HepG2 (cell line): ENCODE results near the gene MAGEA9B. TPM values are rescaled to one million over a fixed set of nuclear protein-coding genes. Genes with fewer than 3 reads are reported as not detected.

ENCODE experiments used
- ATAC-seq: fragments of 200-7000 bp; cut with Tn5 transposase; 3 replicates; pipeline ENCODE4 v1.9.1; 2020; ENCODE audit warnings: mild to moderate bottlenecking, moderate library complexity
- BruUV-seq: library from RNA; stranded (reverse); fragments of 400-500 nt; replicated peaks from 2 replicates; lab custom pipeline; 2021; lab: Mats Ljungman, UMichigan
- CTCF ChIA-PET: fragments of 300-600 bp; formaldehyde crosslinking; extraction: SDS; loops from one replicate; lab custom pipeline; 2021; ENCODE audit warnings: low total read pairs, inconsistent platforms, low intra/inter-chr PET ratio; lab: Yijun Ruan, JAX
- POLR2A ChIA-PET: fragments of 350-600 bp; sonication (Branson Sonifier 250); formaldehyde crosslinking; loops from one replicate; lab custom pipeline; 2020; ENCODE audit warnings: antibody characterized with exemption, inconsistent platforms; lab: Yijun Ruan, JAX
- DNase-seq: peaks from one replicate; pipeline ENCODE4 v3.0.0-alpha.2; 2015; ENCODE audit warnings: low spot score
- FAIRE-seq: peaks from 3 replicates; lab custom pipeline; 2011; peaks lifted over from hg19 to GRCh38; lab: Jason Lieb, UNC
- H2AFZ ChIP-seq: one replicate; pipeline ENCODE4 v1.6.1; 2011; ENCODE audit warnings: low read length, inconsistent platforms
- H3K27ac ChIP-seq: fragments of 300-600 bp; 3 replicates; pipeline ENCODE4 v1.8.0; 2011; ENCODE audit warnings: mixed run types, mild to moderate bottlenecking, mixed read lengths, low read length, inconsistent platforms; ENCODE audit not compliant: insufficient read depth; ENCODE audit errors: extremely low read length
- H3K27me3 ChIP-seq, 2 experiments: fragments of 200-600 bp in 1 of 2; 2 replicates in 1 of 2; 3 replicates in 1 of 2; pipeline versions ENCODE4 v1.6.0 to v1.8.0; 2011; ENCODE audit warnings: low read length in 2 of 2, mild to moderate bottlenecking in 2 of 2, moderate library complexity in 2 of 2, inconsistent platforms in 1 of 2; ENCODE audit not compliant: insufficient read depth in 2 of 2, control insufficient read depth in 1 of 2
- H3K36me3 ChIP-seq, 2 experiments: fragments of 200-600 bp in 1 of 2; replicated peaks in 1 of 2; 2 replicates in 1 of 2; 3 replicates in 1 of 2; pipeline versions ENCODE4 v1.5.1 to v1.8.0; 2011; ENCODE audit warnings: low read length in 2 of 2, inconsistent platforms in 1 of 2; ENCODE audit not compliant: insufficient read depth in 2 of 2, control insufficient read depth in 1 of 2
- H3K4me1 ChIP-seq: 2 replicates; pipeline ENCODE4 v1.5.1; 2012; ENCODE audit warnings: low read length, inconsistent platforms; ENCODE audit not compliant: insufficient read depth
- H3K4me2 ChIP-seq: 2 replicates; pipeline ENCODE4 v1.6.0; 2011; ENCODE audit warnings: low read depth, low read length, inconsistent platforms
- H3K4me3 ChIP-seq, 3 experiments: fragments of 200-600 bp in 1 of 3; sonication (generic), shearing (Covaris generic) in 1 of 3; replicated peaks in 1 of 3; 2 replicates each; pipeline ENCODE4 v1.5.1; 2011 to 2016; ENCODE audit warnings: low read length in 3 of 3, inconsistent platforms in 2 of 3, low read depth in 2 of 3, mild to moderate bottlenecking in 2 of 3, control low read depth in 1 of 3, mixed read lengths in 1 of 3; ENCODE audit not compliant: insufficient read depth in 1 of 3
- H3K79me2 ChIP-seq: one replicate; pipeline ENCODE4 v1.6.1; 2011; ENCODE audit warnings: low read length, inconsistent platforms; ENCODE audit not compliant: insufficient read depth
- H3K9ac ChIP-seq: 2 replicates; pipeline ENCODE4 v1.6.0; 2011; ENCODE audit warnings: mild to moderate bottlenecking, low read depth, low read length, inconsistent platforms; ENCODE audit not compliant: insufficient read depth
- H3K9me3 ChIP-seq: 2 replicates; pipeline ENCODE4 v1.5.1; 2012; ENCODE audit warnings: mild to moderate bottlenecking, low read length
- H4K20me1 ChIP-seq: 2 replicates; pipeline ENCODE4 v1.6.0; 2011; ENCODE audit warnings: inconsistent platforms, mild to moderate bottlenecking, low read length, moderate library complexity; ENCODE audit not compliant: insufficient read depth
- ATF6 ChIP-seq: sonication (generic); formaldehyde crosslinking; conservative IDR thresholded peaks from 2 replicates; pipeline ENCODE4 v1.4.0; 2020; ENCODE audit warnings: missing genetic modification reagents
- CBX2 ChIP-seq, 2 experiments: fragments of 200-600 bp in 1 of 2; sonication (generic); formaldehyde crosslinking in 1 of 2; IDR thresholded peaks; 2 replicates each; pipeline versions ENCODE4 v1.7.0 to v1.8.1; 2018 to 2022; ENCODE audit warnings: low read depth in 2 of 2, low read length in 1 of 2, mild to moderate bottlenecking in 1 of 2, missing genetic modification reagents in 1 of 2
- DNMT3B ChIP-seq: conservative IDR thresholded peaks from 2 replicates; pipeline ENCODE4 v1.6.1; 2016; ENCODE audit warnings: missing biosample characterization, control low read depth
- FOSL1 ChIP-seq: sonication (generic); formaldehyde crosslinking; IDR thresholded peaks from 2 replicates; pipeline ENCODE4 v1.9.0; 2021; ENCODE audit warnings: missing genetic modification reagents, borderline replicate concordance
- HNF4A ChIP-seq: sonication (generic); formaldehyde crosslinking; IDR thresholded peaks from 2 replicates; pipeline ENCODE4 v1.4.0; 2020; ENCODE audit warnings: missing genetic modification reagents
- IKZF1 ChIP-seq: fragments of 450-650 bp; IDR thresholded peaks from 2 replicates; pipeline ENCODE4 v1.7.1; 2016
- KMT2A ChIP-seq: sonication (generic); formaldehyde crosslinking; IDR thresholded peaks from 2 replicates; pipeline ENCODE4 v1.4.0; 2020; ENCODE audit warnings: missing genetic modification reagents
- ZEB1 ChIP-seq: IDR thresholded peaks from 2 replicates; pipeline ENCODE4 v1.6.1; 2012; ENCODE audit warnings: mild to moderate bottlenecking, low read depth, inconsistent platforms; ENCODE audit not compliant: insufficient replicate concordance
- ZNF576 ChIP-seq: sonication (generic); formaldehyde crosslinking; IDR thresholded peaks from 2 replicates; pipeline ENCODE4 v1.4.0; 2020; ENCODE audit warnings: mild to moderate bottlenecking, missing genetic modification reagents
- WGBS: methylation state at CpG from one replicate; pipeline ENCODE4 v1.1.6; 2017; ENCODE audit warnings: low lambda C conversion rate; 5-methylcytosine and 5-hydroxymethylcytosine counted together
- in situ Hi-C: cut with HindIII; loops from 2 replicates; pipeline ENCODE4 v1.10.0; 2017; ENCODE audit warnings: low pct_unique_long_range_greater_than_20kb; ENCODE audit not compliant: extremely low pct_ligation_motif_present
- intact Hi-C: fragments of 100-400 bp; cut with micrococcal nuclease; formaldehyde crosslinking; loops from one replicate; pipeline ENCODE4 v1.10.0; 2022; ENCODE audit not compliant: unreplicated experiment
- polyA plus RNA-seq, 8 experiments: library from polyadenylated mRNA; depleted of rRNA in 3 of 8; stranded (reverse) in 7 of 8; unstranded in 1 of 8; fragments of >200 nt; fragmentation: Illumina TruSeq in 4 of 8; extraction: Trizol in 4 of 8; gene quantifications; 2 replicates each; pipeline versions ENCODE4 v1.2.1 to v1.2.3, GENCODE V29; 2011 to 2016; ENCODE audit warnings: low read depth in 4 of 8, missing spikeins in 1 of 8, mixed read lengths in 1 of 8; ENCODE audit not compliant: insufficient read depth in 1 of 8
- total RNA-seq, 5 experiments: library from RNA; depleted of rRNA; stranded (reverse); fragments of >200 nt; fragmentation: Illumina TruSeq; extraction: Trizol; gene quantifications; 2 replicates each; pipeline ENCODE4 v1.2.3, GENCODE V29; 2016; ENCODE audit warnings: low read depth in 1 of 5
- TF ChIP-seq, protein P1 (sequence below): sonication (generic); formaldehyde crosslinking; IDR thresholded peaks from 2 replicates; pipeline ENCODE4 v1.8.0; 2022; ENCODE audit warnings: missing genetic modification reagents, mild to moderate bottlenecking, borderline replicate concordance

The MAGEA9B gene
- total and polyA plus RNA-seq, 2 of the 13 experiments (the other 11 are each of a cell fraction or from before 2014, with no cell fraction given), result 0.07 to 0.11 TPM

GRCh38 chrX:149541521-149542047, 45.7 kb downstream of the MAGEA9B start:
- H3K4me1 ChIP-seq, result no peaks in the 10 kb centered on the region
- H3K27ac ChIP-seq, result peak overlapping the region; percentile 85
- in situ Hi-C loops, result no loop called here
- H3K36me3 ChIP-seq, result no peaks in the 10 kb centered on the region
- no peak for FAIRE-seq
- no peak for DNase-seq
- WGBS, result no CpG with 5 or more reads among the region's 13 CpGs
- POLR2A ChIA-PET, result no interaction called here
- TF ChIP-seq DNMT3B (CRISPR knock-in tag), result no peak
- TF ChIP-seq, protein P1, sequence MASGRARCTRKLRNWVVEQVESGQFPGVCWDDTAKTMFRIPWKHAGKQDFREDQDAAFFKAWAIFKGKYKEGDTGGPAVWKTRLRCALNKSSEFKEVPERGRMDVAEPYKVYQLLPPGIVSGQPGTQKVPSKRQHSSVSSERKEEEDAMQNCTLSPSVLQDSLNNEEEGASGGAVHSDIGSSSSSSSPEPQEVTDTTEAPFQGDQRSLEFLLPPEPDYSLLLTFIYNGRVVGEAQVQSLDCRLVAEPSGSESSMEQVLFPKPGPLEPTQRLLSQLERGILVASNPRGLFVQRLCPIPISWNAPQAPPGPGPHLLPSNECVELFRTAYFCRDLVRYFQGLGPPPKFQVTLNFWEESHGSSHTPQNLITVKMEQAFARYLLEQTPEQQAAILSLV (CRISPR knock-in tag), result no peak
- no peak for TF ChIP-seq FOSL1 (CRISPR knock-in tag)
- no peak for TF ChIP-seq ZNF576 (CRISPR knock-in tag)
- TF ChIP-seq IKZF1, result no peak
- TF ChIP-seq HNF4A (CRISPR knock-in tag), result no peak
- TF ChIP-seq ZEB1, result no peak
- TF ChIP-seq KMT2A (CRISPR knock-in tag), result no peak
- TF ChIP-seq CBX2 (IDR thresholded peaks at IDR 0.05; ENCODE audit: low read depth, low read length), result no peak
- TF ChIP-seq CBX2 (CRISPR knock-in tag; IDR thresholded peaks at IDR 0.05; ENCODE audit: low read depth), result no peak
- TF ChIP-seq ATF6 (CRISPR knock-in tag), result no peak
- TF ChIP-seq, all 625 proteins: peak for 0
- no peaks in the 10 kb centered on the region for H3K27me3 ChIP-seq
- intact Hi-C loops, result no loop called here
- peak overlapping the region; percentile 69 to 85 (median 81); a peak in 5 of 6 replicates for H3K4me3 ChIP-seq
- peak overlapping the region; percentile 76 for H3K9ac ChIP-seq
- BruUV-seq, result no TSS peak
- no peaks in the 10 kb centered on the region for H3K79me2 ChIP-seq
- H2AFZ ChIP-seq, result no peak overlapping the region
- CTCF ChIA-PET, result no interaction called here
- no peaks in the 10 kb centered on the region for H4K20me1 ChIP-seq
- ATAC-seq, result peak; percentile 17
- no peaks in the 10 kb centered on the region for H3K9me3 ChIP-seq
- peak overlapping the region; percentile 88 for H3K4me2 ChIP-seq
